Stimulated activated memory B cell treated with anti-CD40 and anti-IgM and Interleukin-4, amounts not matched to agents 10 μg/mL and 1 μg/mL and 100 μg/mL, for 72 hours (primary cell): ENCODE data around the gene PTPRR.

ENCODE experiments used
- ATAC-seq: fragments of 150-1000 bp; cut with Tn5 transposase; 2 replicates; pipeline ENCODE4 v1.10.0; 2021
- H3K27ac Mint-ChIP-seq: one replicate; pipeline ENCODE4 v1.8.0; 2022; ENCODE audit warnings: mild to moderate bottlenecking, mixed read lengths
- H3K27me3 Mint-ChIP-seq: one replicate; pipeline ENCODE4 v1.8.0; 2022; ENCODE audit warnings: mixed read lengths
- H3K36me3 Mint-ChIP-seq: one replicate; pipeline ENCODE4 v1.8.0; 2022; ENCODE audit warnings: mixed read lengths
- H3K4me1 Mint-ChIP-seq: one replicate; pipeline ENCODE4 v1.8.0; 2022; ENCODE audit warnings: mixed read lengths
- H3K4me3 Mint-ChIP-seq: one replicate; pipeline ENCODE4 v1.8.0; 2022; ENCODE audit warnings: mild to moderate bottlenecking, moderate library complexity, mixed read lengths
- H3K9me3 Mint-ChIP-seq: one replicate; pipeline ENCODE4 v1.8.0; 2022; ENCODE audit warnings: mixed read lengths

The PTPRR gene

DNA sequence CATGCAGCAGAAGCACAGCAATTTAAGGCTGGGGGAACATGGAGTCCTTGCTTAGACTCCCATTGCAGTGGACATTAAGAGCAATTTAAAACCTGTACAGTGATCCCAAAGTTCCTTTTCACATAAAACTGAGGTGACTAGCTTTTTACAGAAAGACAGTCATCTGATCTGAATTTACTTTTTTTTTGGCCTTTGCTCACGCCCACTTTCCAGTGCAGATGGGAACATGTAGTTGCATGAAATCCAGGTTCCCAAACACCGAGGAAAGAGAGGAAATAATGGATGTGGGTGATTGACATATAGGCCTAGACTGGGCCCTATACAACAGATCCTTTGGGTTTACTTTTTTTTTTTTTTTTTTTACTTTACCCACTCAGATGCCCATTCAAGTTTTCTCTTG is 156.9 kb downstream of the PTPRR start:
- Mint-ChIP-seq H3K4me3 (no peak overlapping the region), H3K27me3 (no peaks in the 10 kb centered on the region), H3K4me1 (no peaks in the 10 kb centered on the region), H3K9me3 (peaks cover 6% of the 10 kb centered on the region), H3K36me3 (no peaks in the 10 kb centered on the region), H3K27ac (no peak overlapping the region)
- ATAC-seq: no peak

DNA sequence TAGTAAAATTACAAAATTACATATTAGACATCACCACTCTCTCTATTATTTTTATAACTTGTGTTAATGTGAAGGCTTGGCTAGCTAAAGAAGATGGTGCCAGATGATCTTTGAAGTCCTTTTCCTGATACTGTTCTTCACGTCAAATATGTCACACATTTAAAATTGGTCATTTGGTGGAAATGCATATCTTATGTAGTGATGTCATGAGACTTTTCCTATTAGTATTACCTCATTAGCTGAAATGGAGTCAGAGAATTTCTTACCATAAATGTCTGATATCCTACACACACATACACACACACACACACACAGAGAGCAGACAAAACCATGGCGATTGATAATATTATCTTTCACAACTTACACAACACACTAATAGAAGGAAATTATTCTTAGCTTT is 158.5 kb downstream of the PTPRR start:
- Mint-ChIP-seq H3K9me3 (no peaks in the 10 kb centered on the region), H3K27me3 (no peaks in the 10 kb centered on the region), H3K27ac (no peak overlapping the region), H3K4me3 (no peak overlapping the region), H3K36me3 (no peaks in the 10 kb centered on the region), H3K4me1 (no peaks in the 10 kb centered on the region)
- ATAC-seq: no peak

DNA sequence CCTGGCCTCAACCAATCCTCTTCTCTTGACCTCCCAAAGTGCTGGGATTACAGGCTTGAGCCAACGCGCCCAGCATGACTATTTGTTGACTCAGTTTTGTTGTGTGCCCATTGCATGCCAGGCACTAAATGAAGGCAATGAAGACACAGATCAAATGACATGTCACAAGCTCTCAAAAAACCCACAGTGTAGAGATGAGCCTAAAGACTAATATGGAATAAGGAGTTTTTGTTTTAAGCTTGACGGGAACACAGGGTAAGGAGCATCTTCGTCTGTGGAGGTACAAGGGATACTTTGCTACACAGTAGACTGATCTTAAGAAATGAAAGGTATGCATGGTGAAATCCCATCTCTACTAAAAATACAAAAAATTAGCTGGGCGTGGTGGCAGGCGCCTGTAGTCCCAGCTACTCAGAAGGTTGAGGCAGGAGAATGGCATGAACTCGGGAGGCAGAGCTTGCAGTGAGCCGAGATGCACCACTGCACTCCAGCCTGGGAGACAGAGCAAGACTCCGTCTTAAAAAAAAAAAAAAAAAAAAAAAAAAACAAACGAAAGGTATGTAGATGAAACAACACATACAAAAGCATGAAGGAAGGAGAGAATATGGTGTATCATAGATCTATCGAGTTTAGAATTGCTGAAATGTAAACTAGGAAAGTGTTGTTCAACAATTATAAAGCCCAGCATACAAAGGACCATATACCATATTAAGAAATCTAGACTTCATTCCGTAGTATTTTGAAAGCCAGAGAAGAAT is 161.2 kb downstream of the PTPRR start:
- Mint-ChIP-seq H3K4me1 (no peaks in the 10 kb centered on the region), H3K27ac (no peak overlapping the region), H3K9me3 (no peaks in the 10 kb centered on the region), H3K27me3 (peaks cover 6% of the 10 kb centered on the region), H3K4me3 (no peak overlapping the region), H3K36me3 (no peaks in the 10 kb centered on the region)
- ATAC-seq: no peak

DNA sequence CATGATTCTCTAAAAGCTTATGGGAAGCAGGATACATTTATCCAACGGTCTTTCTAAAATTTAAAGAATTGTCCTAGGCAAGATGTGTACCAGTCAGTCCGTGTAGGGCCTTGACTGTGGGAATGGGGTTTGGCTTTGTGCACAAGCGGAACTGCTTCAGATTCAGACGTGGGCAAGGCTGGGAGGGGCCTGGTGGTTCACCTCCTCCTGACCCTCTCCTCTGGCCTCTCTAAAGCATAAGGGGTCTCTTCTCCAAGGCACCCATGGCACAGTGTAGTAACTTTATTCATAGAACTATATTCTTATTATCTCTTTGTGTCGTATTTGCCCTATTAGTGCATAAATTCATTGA is 162.1 kb downstream of the PTPRR start:
- no peak overlapping the region for H3K27ac Mint-ChIP-seq
- no peak overlapping the region for H3K4me3 Mint-ChIP-seq
- H3K36me3 Mint-ChIP-seq: no peaks in the 10 kb centered on the region
- H3K9me3 Mint-ChIP-seq: no peaks in the 10 kb centered on the region
- peak; percentile 34 for ATAC-seq
- peaks cover 8% of the 10 kb centered on the region for H3K27me3 Mint-ChIP-seq
- H3K4me1 Mint-ChIP-seq: no peaks in the 10 kb centered on the region

DNA sequence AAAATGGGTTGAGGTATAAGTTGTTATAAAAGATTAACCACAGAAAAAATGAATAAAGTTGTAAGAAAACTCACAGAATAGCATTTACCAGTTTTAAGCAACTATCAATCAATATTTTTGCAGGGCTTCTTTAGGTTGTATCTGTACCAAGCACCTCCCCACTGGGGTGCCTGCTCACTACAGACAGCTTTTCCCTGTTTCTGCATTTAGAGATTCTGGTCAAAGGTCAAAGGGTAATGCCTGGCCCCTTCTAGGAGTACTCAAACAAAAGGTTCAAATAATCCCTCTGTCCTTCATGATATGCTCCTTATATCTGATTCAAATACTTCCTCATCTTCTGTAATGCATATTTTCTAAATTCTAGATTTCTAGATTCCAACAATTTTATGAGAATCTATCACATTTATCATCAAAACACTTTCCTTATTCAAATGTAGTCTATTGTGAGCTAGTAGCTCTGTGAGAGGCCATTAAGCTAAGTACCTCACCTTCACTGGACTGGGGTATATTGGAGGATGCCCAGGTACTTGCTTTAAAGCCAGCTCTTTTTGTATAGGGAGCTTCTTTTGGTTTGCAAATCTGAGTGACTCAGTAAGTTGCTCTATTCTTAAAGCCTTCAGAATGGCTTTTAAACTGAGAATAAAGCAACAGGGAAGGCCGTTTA is 162.6 kb downstream of the PTPRR start:
- no peak for ATAC-seq
- Mint-ChIP-seq H3K27ac (no peak overlapping the region), H3K36me3 (no peaks in the 10 kb centered on the region), H3K4me1 (no peaks in the 10 kb centered on the region), H3K4me3 (no peak overlapping the region), H3K9me3 (no peaks in the 10 kb centered on the region), H3K27me3 (peaks cover 10% of the 10 kb centered on the region)

DNA sequence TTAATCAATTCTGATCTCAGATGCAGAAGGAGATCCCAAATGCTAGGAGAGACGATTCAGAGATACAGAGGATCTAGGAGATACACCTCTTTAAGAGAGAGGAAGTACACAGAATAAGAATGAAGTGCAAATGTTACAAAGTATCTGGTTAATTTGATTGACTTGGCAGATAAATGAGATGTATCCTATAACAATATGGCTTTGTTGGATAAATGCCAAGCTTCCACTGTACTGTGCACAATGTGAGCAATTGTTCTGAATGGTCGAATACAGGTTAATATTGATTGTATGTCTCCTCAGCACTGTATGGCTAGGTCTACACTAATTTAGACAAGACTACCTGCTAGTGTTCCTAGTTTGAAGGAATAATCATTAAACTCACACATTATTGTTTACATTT is 163.7 kb downstream of the PTPRR start:
- H3K27ac Mint-ChIP-seq: no peak overlapping the region
- no peaks in the 10 kb centered on the region for H3K36me3 Mint-ChIP-seq
- H3K4me1 Mint-ChIP-seq: no peaks in the 10 kb centered on the region
- peaks cover 22% of the 10 kb centered on the region for H3K27me3 Mint-ChIP-seq
- no peak overlapping the region for H3K4me3 Mint-ChIP-seq
- H3K9me3 Mint-ChIP-seq: no peaks in the 10 kb centered on the region
- ATAC-seq: no peak

DNA sequence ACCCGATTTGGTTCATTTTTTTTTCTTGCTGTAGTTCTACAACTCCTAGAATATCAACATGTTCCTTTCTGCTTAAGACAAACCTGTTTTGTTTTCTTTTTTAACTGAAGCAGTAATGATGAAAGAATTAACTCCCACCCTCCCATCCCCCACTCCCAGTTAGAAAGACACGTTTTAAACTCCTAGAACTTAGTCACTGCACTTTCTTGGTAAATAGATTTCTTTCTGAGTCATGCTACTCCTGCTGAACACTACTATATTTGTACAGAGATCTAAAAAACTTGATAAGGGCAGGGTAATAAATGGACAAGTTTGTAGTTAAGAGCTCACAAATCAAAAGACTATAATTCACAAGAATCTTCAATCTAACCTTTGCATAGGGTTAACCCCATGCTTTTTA is 164.4 kb downstream of the PTPRR start:
- Mint-ChIP-seq H3K36me3 (no peaks in the 10 kb centered on the region), H3K4me3 (no peak overlapping the region), H3K4me1 (no peaks in the 10 kb centered on the region), H3K27me3 (peaks cover 29% of the 10 kb centered on the region), H3K27ac (no peak overlapping the region), H3K9me3 (no peaks in the 10 kb centered on the region)
- ATAC-seq: no peak

DNA sequence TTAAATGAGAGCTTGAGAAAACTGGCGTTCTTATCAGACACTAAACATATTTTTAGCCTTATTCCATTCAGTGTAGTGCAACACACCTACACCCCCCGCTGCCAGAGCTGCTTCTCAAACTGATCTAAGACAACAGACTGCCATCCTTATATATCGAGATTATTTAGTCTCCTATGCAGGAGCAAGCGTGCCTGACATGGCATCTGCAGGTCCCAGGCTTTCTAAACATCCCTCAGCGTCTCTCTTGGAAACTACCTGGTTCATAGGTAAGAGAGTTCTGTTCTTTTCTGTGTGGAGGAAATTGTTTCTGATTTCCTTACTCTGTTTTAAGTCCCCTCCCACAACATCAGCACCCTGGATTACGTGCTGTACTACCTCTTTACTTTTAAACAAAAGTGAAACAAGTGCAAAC is 166.2 kb downstream of the PTPRR start:
- Mint-ChIP-seq H3K4me3 (no peak overlapping the region), H3K9me3 (no peaks in the 10 kb centered on the region), H3K27ac (no peak overlapping the region), H3K27me3 (peaks cover 36% of the 10 kb centered on the region), H3K36me3 (no peaks in the 10 kb centered on the region), H3K4me1 (no peaks in the 10 kb centered on the region)
- no peak for ATAC-seq

DNA sequence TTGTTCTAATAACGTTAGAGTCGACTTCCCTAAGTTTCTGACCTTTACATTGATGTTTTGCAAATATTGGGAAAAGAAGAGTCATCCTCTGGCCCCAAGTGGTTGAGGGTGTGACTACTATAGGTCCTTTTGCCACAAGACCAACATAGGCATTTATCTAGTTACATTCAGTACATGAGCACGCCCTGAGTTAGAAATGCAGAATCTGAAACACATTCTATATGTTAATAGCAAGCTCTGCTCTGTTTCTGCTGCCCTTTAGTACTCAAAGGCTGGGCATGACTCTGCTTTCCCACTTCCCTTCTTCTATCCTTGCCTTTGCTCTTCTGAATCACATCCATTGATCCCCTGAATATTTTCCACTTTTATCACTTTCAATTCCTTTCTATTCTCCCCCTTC is 168.2 kb downstream of the PTPRR start:
- H3K9me3 Mint-ChIP-seq: no peaks in the 10 kb centered on the region
- no peaks in the 10 kb centered on the region for H3K4me1 Mint-ChIP-seq
- no peak for ATAC-seq

DNA sequence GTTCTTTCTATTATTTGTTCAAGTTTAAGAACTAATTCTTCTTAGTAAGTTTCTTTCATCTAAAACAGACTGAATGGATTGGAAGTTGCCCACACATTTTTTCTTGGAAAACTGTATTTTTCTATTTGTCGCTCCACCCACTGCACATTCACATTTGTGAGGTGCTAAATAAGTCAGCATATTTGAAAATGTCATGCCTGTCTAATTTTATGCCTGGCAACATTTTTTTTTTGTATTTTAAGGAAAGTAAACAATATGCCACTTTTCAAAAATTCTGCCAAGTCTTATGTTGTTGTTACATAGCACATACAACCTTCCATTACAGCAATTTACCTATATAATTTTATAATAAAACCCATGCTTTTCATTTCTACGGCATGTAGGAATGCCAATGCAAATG is 170.6 kb downstream of the PTPRR start:
- H3K4me3 Mint-ChIP-seq: no peak overlapping the region
- no peak for ATAC-seq
- no peaks in the 10 kb centered on the region for H3K4me1 Mint-ChIP-seq
- no peaks in the 10 kb centered on the region for H3K9me3 Mint-ChIP-seq
- peaks cover 36% of the 10 kb centered on the region for H3K27me3 Mint-ChIP-seq
- no peaks in the 10 kb centered on the region for H3K36me3 Mint-ChIP-seq
- H3K27ac Mint-ChIP-seq: no peak overlapping the region

More for the DNA sequence above, 168.2 kb downstream of the PTPRR start:
- H3K27me3 Mint-ChIP-seq: peaks cover 36% of the 10 kb centered on the region
- no peaks in the 10 kb centered on the region for H3K36me3 Mint-ChIP-seq
- no peak overlapping the region for H3K27ac Mint-ChIP-seq
- H3K4me3 Mint-ChIP-seq: no peak overlapping the region

DNA sequence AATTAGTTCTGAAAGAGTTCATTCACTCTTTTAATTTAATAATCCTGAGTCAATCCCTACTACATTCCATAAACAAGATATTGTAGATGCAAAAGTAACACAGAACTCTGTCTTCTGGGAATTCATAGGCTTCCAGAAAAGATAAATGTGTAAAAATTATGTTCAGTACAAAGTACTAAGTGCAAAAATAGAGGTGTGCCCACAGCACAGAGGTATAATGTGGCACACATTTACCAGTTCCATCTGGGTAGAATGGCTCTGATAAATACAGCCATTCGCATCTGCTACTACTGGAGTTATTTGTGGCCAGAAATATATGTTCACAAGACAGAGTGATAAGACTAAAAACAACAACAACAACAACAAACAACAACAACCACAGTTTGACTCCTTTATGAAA is 171.7 kb downstream of the PTPRR start:
- Mint-ChIP-seq H3K27ac (no peak overlapping the region), H3K4me3 (no peak overlapping the region), H3K27me3 (peaks cover 28% of the 10 kb centered on the region), H3K36me3 (no peaks in the 10 kb centered on the region), H3K4me1 (no peaks in the 10 kb centered on the region), H3K9me3 (no peaks in the 10 kb centered on the region)
- no peak for ATAC-seq

DNA sequence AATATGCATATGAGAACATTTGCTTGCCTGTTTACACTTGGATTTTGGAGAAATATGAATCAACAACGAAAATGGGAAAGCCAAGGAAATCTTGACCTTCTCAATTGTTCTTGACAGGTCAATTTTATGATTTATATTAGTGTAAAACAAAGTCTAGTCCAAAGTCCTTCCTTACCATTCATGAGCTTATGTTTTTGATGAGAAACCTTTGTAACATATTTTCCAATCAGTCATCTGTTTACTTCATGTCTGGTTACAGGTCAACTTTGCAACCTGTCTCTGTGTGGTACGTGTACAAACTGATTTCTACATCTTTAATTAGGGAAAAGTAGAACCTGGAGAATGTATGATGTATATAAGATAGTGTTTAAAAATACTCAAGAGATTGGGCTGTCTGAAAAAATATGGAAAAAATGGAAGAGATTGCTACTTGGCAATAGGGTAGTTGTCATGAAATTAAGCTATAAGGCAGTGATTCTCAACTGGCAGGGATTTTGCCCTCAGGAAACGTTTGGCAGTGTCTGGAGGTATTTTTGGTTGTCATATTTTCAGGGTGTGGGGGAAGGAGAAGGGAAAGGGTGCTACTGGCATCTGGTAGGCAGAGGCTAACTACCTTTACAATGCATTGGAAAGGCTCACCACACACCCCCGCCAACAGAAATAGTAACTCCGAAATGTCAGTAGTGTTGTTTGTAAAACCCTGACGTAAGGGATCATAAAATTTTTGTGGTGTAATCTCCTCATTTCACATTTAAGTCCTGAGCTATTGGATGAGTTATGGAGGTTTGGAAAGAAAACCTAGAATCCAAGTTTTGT is 172.9 kb downstream of the PTPRR start:
- Mint-ChIP-seq H3K27me3 (peaks cover 22% of the 10 kb centered on the region), H3K4me3 (no peak overlapping the region), H3K36me3 (no peaks in the 10 kb centered on the region), H3K9me3 (no peaks in the 10 kb centered on the region), H3K27ac (no peak overlapping the region), H3K4me1 (no peaks in the 10 kb centered on the region)
- no peak for ATAC-seq

DNA sequence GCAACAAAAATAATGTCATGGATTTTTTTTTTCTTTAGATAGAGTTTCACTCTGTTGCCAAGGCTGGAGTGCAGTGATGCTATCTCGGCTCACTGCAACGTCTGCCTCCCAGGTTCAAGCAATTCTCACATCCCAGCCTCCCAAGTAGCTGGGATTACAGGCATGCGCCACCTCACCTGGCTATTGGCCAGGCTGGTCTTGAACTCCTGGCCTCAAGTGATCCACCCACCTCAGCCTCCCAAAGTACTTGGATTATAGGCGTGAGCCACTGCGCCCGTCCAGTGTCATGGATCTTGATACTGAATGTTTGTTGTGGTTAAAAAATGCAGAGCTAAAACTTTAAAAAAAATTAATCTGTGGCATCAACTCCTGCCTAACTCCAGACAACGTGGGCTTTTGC is 175.5 kb downstream of the PTPRR start:
- Mint-ChIP-seq H3K36me3 (no peaks in the 10 kb centered on the region), H3K27ac (no peak overlapping the region), H3K27me3 (peaks cover 8% of the 10 kb centered on the region), H3K4me3 (no peak overlapping the region), H3K9me3 (no peaks in the 10 kb centered on the region), H3K4me1 (no peaks in the 10 kb centered on the region)
- ATAC-seq: no peak

DNA sequence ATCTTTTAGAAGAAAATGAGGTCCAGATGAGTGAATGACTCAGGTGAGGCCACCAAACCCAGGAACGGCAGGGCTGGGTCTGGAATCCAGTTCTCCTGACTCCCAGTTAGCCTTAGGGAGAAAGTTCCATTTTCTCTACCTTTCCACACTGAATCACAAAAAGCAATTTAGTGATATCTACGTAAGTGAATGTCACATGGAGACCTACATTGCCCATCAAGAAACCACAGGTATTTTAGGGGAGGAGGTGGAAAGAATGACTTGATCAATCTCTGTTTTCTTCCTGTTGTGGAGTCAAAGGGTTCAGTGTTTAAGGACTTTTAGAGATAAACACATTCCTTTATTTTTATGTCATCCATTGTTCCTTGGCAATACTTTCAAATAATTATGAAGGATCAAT is 176.4 kb downstream of the PTPRR start:
- H3K36me3 Mint-ChIP-seq: no peaks in the 10 kb centered on the region
- H3K9me3 Mint-ChIP-seq: no peaks in the 10 kb centered on the region
- ATAC-seq: no peak
- H3K4me1 Mint-ChIP-seq: no peaks in the 10 kb centered on the region
- H3K27ac Mint-ChIP-seq: no peak overlapping the region
- H3K27me3 Mint-ChIP-seq: peaks cover 8% of the 10 kb centered on the region
- H3K4me3 Mint-ChIP-seq: no peak overlapping the region

DNA sequence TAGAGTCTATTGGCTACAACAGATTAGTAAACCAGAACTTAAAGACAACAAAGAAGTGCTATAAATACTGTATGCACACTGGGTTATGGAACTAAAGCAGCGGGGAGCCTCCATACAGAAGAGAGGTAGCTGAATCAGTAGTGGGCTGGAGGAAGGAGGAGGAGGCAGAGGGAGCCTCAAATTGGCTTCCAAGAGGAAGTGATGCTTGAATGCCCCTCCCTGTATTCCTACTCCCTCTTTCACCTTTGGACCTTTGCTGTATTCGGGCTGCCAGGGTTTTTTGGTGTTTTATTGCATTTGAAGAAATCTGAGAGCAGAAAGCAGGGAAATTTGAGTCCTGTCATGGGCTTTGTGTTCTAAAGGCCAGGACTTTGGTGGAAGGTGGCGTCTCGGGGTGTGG is 179.3 kb downstream of the PTPRR start:
- Mint-ChIP-seq H3K27me3 (peaks cover 24% of the 10 kb centered on the region), H3K4me3 (no peak overlapping the region), H3K4me1 (no peaks in the 10 kb centered on the region), H3K9me3 (no peaks in the 10 kb centered on the region), H3K36me3 (no peaks in the 10 kb centered on the region), H3K27ac (no peak overlapping the region)
- no peak for ATAC-seq

DNA sequence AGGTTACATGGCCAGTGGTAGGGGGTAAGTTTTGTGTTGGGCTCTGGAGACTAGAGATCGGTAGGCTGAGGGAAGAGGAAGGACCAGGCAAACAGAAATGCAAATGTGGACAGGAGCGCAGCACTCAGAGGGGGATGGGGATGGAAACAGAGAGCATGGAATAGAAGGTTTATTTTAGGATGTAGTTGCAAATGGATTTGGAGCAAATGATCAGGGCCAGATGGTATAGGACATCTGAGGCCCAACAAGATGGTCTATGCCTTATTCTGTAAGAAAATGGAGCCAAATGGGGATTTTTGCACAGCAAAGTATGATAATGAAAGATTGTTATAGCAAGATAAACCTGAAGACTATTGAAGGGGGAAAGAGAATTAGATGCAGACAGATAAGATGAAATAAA is 180.8 kb downstream of the PTPRR start:
- Mint-ChIP-seq H3K36me3 (no peaks in the 10 kb centered on the region), H3K27ac (no peak overlapping the region), H3K9me3 (peaks cover 6% of the 10 kb centered on the region), H3K4me3 (no peak overlapping the region), H3K27me3 (peaks cover 31% of the 10 kb centered on the region), H3K4me1 (no peaks in the 10 kb centered on the region)
- ATAC-seq: no peak
